GM12878 (cell line): ENCODE measurements around the gene WSCD1.

ENCODE experiments used
- BHLHE40 ChIP-seq, 2 experiments: fragments of 450-650 bp in 1 of 2; IDR thresholded peaks; 2 replicates each; pipeline ENCODE4 v1.6.1; 2011 to 2017; ENCODE audit warnings: low read depth in 2 of 2, borderline replicate concordance in 1 of 2, improper control_type of control experiment in 1 of 2, low read length in 1 of 2, mild to moderate bottlenecking in 1 of 2
- CTCF ChIP-seq, 3 experiments: IDR thresholded peaks in 2 of 3; conservative IDR thresholded peaks in 1 of 3; 2 replicates each; pipeline ENCODE4 v1.5.1; 2011; ENCODE audit warnings: low read depth in 3 of 3, low read length in 3 of 3, mild to moderate bottlenecking in 3 of 3, control low read depth in 2 of 3, moderate library complexity in 2 of 3, inconsistent platforms in 1 of 3, mixed read lengths in 1 of 3; ENCODE audit not compliant: control insufficient read depth in 2 of 3, insufficient read depth in 1 of 3; ENCODE audit errors: extremely low read depth in 1 of 3
- FOS ChIP-seq: IDR thresholded peaks from 3 replicates; pipeline ENCODE4 v1.6.1; 2011; ENCODE audit warnings: borderline replicate concordance; ENCODE audit not compliant: insufficient read length; ENCODE audit errors: extremely low read depth
- NR2C2 ChIP-seq: IDR thresholded peaks from 2 replicates; pipeline ENCODE4 v1.6.1; 2011; ENCODE audit warnings: borderline replicate concordance, low read depth; ENCODE audit not compliant: control insufficient read depth, insufficient read length
- POLR2A ChIP-seq: IDR thresholded peaks from 2 replicates; pipeline ENCODE4 v1.6.1; 2011; ENCODE audit warnings: low read depth, mild to moderate bottlenecking, low read length
- RAD21 ChIP-seq: IDR thresholded peaks from 2 replicates; pipeline ENCODE4 v1.6.1; 2011; ENCODE audit warnings: mild to moderate bottlenecking, low read depth, low read length, moderate library complexity; ENCODE audit not compliant: insufficient read depth
- RCOR1 ChIP-seq: conservative IDR thresholded peaks from 2 replicates; pipeline ENCODE4 v1.6.1; 2012; ENCODE audit warnings: low read depth, low read length, improper control_type of control experiment
- TCF12 ChIP-seq: IDR thresholded peaks from 2 replicates; pipeline ENCODE4 v1.6.1; 2011; ENCODE audit warnings: low read depth, mild to moderate bottlenecking, low read length
- ZBTB40 ChIP-seq: fragments of 450-650 bp; IDR thresholded peaks from 2 replicates; pipeline ENCODE4 v1.6.1; 2016; ENCODE audit warnings: mild to moderate bottlenecking, moderate library complexity, borderline replicate concordance

- no peak for TF ChIP-seq CTCF (IDR thresholded peaks at IDR 0.05 in 2 of 3, conservative IDR thresholded peaks at IDR 0.05 in 1 of 3; ENCODE audit: control insufficient read depth in 2 of 3, extremely low read depth in 1 of 3, insufficient read depth in 1 of 3, low read depth in 3 of 3, low read length in 3 of 3)
- TF ChIP-seq POLR2A = no peak
- TF ChIP-seq RCOR1 = no peak
- TF ChIP-seq BHLHE40 (IDR thresholded peaks at IDR 0.05; ENCODE audit: borderline replicate concordance in 1 of 2, low read depth in 2 of 2, low read length in 1 of 2) = no peak
- TF ChIP-seq RAD21 = no peak
- TF ChIP-seq TCF12 = no peak
- TF ChIP-seq ZBTB40 = no peak
- TF ChIP-seq FOS = no peak
- TF ChIP-seq NR2C2 = no peak
Observed at GRCh38 chr17:6134721-6135120, 64.5 kb downstream of the WSCD1 start.
